ENCODE data around the gene OTULINL.

DNA sequence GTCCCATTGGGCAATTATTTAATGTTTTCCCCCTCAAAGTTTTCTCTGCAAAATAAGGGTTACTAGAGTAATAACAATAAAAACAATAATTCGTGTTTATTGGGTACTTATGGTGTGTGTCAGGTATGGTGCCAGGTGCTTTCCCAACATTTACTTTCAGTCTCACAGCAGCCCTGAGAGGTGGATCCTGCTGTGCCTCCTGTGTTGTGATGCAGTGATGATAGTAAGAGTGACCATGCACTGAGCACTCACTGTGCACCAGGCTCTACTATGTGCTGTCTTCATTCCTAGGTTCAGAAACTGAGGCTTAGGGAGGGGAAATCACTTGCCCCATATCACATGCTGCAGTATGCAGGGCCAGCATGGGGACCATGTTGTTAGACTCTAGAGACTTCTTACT lies 15.5 kb downstream of the OTULINL start:
- TF ChIP-seq, protein P1, sequence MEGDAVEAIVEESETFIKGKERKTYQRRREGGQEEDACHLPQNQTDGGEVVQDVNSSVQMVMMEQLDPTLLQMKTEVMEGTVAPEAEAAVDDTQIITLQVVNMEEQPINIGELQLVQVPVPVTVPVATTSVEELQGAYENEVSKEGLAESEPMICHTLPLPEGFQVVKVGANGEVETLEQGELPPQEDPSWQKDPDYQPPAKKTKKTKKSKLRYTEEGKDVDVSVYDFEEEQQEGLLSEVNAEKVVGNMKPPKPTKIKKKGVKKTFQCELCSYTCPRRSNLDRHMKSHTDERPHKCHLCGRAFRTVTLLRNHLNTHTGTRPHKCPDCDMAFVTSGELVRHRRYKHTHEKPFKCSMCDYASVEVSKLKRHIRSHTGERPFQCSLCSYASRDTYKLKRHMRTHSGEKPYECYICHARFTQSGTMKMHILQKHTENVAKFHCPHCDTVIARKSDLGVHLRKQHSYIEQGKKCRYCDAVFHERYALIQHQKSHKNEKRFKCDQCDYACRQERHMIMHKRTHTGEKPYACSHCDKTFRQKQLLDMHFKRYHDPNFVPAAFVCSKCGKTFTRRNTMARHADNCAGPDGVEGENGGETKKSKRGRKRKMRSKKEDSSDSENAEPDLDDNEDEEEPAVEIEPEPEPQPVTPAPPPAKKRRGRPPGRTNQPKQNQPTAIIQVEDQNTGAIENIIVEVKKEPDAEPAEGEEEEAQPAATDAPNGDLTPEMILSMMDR (IDR thresholded peaks at IDR 0.05), result no peak
- TF ChIP-seq POLR2A (IDR thresholded peaks at IDR 0.05), result no peak

Data from adrenal gland (tissue), 5 donors.